ENCODE measurements around the gene TTLL4. TPM values are rescaled to one million over a fixed set of nuclear protein-coding genes. Genes with fewer than 3 reads are reported as not detected.

Gene TTLL4
- total RNA-seq, 1 donor from 2014 or later = 30.0 TPM

- no peaks in the 10 kb centered on the region for H3K36me3 ChIP-seq
- H3K9me3 ChIP-seq = peaks cover 6% of the 10 kb centered on the region
- H3K27me3 ChIP-seq (ENCODE audit: low read depth) = no peaks in the 10 kb centered on the region
- H3K4me1 ChIP-seq = no peaks in the 10 kb centered on the region
- no peak for DNase-seq
- no peak for ATAC-seq
- H3K4me3 ChIP-seq = no peak overlapping the region
- no peak for TF ChIP-seq CTCF (IDR thresholded peaks at IDR 0.05)
- H3K27ac ChIP-seq = no peak overlapping the region
- intact Hi-C loops (cut with DNase I) = no loop called here
Observed at GRCh38 chr2:218773881-218774280, 63.2 kb downstream of the TTLL4 start.

- ATAC-seq = no peak
- H3K4me3 ChIP-seq = no peak overlapping the region
- intact Hi-C loops (cut with DNase I) = no loop called here
Observed at GRCh38 chr2:218776488-218776887, 65.9 kb downstream of the TTLL4 start.

GRCh38 chr2:218777276-218777990 lies 66.8 kb downstream of the TTLL4 start:
- ATAC-seq = no peak
- DNase-seq = no peak
- intact Hi-C loops (cut with DNase I) = no loop called here
- H3K4me3 ChIP-seq = no peak overlapping the region
- H3K36me3 ChIP-seq = no peaks in the 10 kb centered on the region
- peaks cover 6% of the 10 kb centered on the region for H3K9me3 ChIP-seq
- H3K4me1 ChIP-seq = peaks cover 7% of the 10 kb centered on the region
- TF ChIP-seq CTCF (IDR thresholded peaks at IDR 0.05) = no peak
- no peak overlapping the region for H3K27ac ChIP-seq
- H3K27me3 ChIP-seq (ENCODE audit: low read depth) = no peaks in the 10 kb centered on the region

More at GRCh38 chr2:218776488-218776887, 65.9 kb downstream of the TTLL4 start:
- DNase-seq = no peak
- Histone ChIP-seq H3K27me3 (ENCODE audit: low read depth) (no peaks in the 10 kb centered on the region), H3K36me3 (no peaks in the 10 kb centered on the region), H3K4me1 (peaks cover 7% of the 10 kb centered on the region), H3K27ac (no peak overlapping the region), H3K9me3 (peaks cover 6% of the 10 kb centered on the region)
- TF ChIP-seq CTCF (IDR thresholded peaks at IDR 0.05) = no peak

DNA sequence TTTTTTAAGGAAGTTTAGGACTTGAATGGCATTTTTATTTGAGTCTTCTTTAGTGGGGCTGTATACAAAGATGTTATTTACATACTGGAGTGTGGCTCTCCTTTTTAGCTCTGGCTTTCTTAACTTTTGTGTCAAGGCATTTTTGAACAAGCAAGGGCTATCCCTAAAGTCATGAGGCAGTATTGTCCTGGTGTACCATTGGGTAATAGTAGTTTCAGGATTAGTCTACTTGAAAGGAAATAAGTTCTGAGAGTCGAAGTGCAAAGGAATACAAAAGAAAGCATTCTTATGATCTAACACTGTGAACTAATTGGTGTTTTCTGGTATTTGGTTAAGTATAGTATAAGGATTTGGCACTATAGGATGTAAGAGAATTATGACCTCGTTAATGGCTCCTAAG lies 69.4 kb downstream of the TTLL4 start:
- Histone ChIP-seq H3K9me3 (peaks cover 6% of the 10 kb centered on the region), H3K4me1 (peaks cover 7% of the 10 kb centered on the region), H3K27me3 (ENCODE audit: low read depth) (no peaks in the 10 kb centered on the region), H3K27ac (no peak overlapping the region), H3K36me3 (no peaks in the 10 kb centered on the region), H3K4me3 (no peak overlapping the region)
- intact Hi-C loops (cut with DNase I) = no loop called here
- DNase-seq (no peak), ATAC-seq (no peak)
- TF ChIP-seq CTCF (IDR thresholded peaks at IDR 0.05) = no peak

DNA sequence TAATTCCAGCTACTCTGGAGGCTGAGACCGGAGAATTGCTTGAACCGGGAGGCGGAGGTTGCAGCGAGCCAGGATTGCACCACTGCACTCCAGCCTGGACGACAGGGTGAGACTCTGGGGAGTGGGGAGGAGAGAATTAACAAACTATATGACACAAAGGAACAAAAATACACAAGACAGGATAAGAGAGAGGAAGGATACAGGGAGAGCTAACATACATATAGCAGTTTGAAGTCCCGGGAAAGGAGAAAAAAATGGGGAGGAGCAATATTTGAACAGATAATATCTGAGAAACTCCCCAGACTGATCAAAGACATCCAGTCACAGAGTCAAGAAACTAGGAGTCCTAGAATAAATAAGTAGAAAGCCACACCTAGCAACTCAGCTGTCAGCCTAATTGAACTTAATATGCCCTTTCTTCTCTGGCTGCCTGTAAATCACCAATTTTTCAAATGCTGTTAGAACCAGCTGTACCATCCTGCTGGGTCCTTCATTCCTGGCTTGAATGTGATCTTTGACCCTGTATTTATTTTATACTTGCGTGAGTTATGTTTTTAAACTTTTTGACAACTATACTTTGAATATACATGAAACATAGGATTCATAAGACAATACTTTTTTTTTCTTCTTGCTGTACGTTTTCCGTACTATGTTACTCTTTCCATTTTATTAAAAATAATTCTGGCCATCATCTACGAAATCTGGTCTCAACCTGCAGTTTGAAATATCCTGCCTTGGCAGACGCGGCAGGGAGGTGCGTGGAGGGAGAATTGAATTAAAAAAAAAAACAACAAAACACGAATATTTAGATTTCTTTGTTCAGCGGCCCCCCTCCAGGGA lies 70.4 kb downstream of the TTLL4 start:
- ATAC-seq (peak; percentile 12 to 34), DNase-seq (no peak)
- TF ChIP-seq CTCF (IDR thresholded peaks at IDR 0.05) = no peak
- H3K4me3 ChIP-seq = peak overlapping the region; percentile 75
- H3K9me3 ChIP-seq = peaks cover 6% of the 10 kb centered on the region
- H3K36me3 ChIP-seq = no peaks in the 10 kb centered on the region
- peaks cover 7% of the 10 kb centered on the region for H3K4me1 ChIP-seq
- intact Hi-C loops (cut with DNase I) = no loop called here
- H3K27me3 ChIP-seq (ENCODE audit: low read depth) = no peaks in the 10 kb centered on the region
- peak overlapping the region; percentile 91 for H3K27ac ChIP-seq

All from lower lobe of right lung (tissue), 2 donors.